GM12874 (cell line): Measurements from ENCODE around the gene C2CD2.

ENCODE experiments used
- CTCF ChIP-seq: IDR thresholded peaks from 2 replicates; pipeline ENCODE4 v1.5.1; 2011; ENCODE audit warnings: low read depth, mild to moderate bottlenecking, control low read depth, low read length, moderate library complexity; ENCODE audit not compliant: insufficient read depth

C2CD2 gene

GRCh38 chr21:41933313-41934079, 20.3 kb downstream of the C2CD2 start:
- TF ChIP-seq CTCF, result no peak

DNA sequence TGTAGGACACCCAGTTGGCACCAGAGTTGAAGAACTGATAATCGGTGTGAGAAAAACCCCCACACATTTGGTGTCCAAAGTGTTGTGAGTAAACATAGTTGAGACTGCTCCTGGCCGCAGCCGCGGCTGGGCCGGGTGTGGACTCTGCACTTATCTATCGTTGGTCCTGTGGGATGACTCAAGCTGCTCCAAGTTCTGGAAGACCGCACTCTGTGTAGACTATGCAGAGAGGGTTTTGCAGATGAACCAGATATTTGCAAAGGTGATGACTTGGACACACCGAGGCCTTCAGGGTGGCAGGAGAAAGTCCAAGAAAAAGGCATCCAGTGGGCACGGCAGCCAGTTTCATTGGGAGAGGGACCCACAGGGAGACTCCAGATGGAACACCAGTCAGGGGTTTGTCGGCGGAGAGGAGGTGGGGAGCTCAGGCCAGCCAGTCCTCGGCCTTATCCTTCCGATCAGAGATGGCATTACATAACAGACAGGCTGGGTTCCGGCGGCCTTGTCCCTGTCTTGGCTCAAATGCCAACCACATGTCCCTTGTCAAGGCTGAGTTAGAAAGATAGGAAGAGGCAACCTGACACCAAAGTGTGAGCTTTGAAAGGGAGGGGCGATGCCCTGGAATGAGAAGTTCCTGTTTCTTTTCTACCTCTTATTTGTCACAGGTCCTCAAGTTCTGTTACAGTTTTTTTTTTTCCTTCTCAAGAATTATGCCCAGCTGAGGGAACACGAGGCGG, 21.1 kb downstream of the C2CD2 start:
- TF ChIP-seq CTCF, result no peak

DNA sequence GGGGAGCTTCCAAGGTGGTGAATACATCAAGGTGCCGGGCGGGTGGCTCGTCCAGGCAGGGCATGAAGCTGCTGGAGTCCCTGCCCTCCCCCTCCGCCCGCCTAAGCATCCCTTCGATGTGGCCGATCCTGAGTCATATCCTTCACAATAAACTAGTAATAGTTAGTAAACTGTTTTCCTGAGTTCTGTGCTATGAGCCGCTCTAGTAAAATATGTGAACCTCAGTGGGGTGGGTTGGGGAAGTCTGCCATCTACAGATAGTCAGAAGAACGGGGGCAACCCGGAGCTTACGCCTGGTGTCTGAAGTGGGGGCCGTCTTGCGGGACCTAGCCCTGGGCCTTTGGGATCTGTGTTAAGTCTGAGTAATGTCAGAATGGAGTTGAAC, 21.6 kb downstream of the C2CD2 start:
- 0 out of 2 replicates have a peak, but pooled peaks have one; percentile 13 for TF ChIP-seq CTCF

- no peak for TF ChIP-seq CTCF
Observed at GRCh38 chr21:41931041-41931451, 22.8 kb downstream of the C2CD2 start.

DNA sequence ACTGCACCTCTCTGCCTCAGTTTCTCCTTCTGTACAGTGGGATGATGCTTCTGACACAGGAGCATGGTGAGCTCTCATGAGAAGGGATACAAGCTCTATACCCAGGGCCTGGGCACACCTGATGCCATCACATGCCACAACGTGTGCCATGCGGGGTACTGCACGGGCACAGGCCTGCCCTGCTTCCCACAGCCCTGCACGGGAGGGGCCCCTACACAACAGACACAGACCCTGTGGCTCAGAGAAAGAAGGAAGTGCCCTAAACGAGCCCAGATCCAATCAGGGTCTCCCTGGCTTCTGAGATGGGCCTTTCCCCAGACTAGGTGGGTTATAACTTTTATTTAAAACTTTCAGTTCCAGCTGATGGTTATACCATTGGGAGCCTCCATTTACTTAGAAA, 24.6 kb downstream of the C2CD2 start:
- no peak for TF ChIP-seq CTCF

DNA sequence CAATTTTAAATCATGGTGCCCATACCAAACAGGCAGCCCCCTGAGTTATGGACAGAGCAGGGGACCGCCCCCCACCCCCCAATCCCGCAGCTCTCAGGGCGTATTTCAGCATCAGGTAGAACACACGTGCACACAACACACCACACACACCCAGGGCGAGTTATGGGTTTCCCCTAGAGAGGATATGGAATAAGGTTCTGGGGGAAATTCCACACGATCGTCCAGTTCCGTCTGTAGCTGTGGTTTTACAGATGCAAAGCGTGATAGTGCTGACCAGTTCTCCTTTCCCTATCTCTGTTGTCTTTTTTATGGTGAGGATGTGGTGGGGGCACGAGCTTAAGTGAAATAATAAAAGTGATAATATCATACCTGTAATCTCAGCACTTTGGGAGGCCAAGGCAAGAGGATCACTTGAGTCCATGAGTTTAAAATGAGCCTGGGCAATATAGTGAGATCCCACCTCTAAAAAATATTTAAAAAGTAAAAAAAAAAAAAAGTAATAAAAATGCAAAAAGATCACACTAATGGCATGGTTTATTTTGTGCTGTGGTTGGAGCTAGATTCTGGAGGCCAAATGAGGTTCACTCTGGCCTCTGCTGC, 25.1 kb downstream of the C2CD2 start:
- no peak for TF ChIP-seq CTCF

DNA sequence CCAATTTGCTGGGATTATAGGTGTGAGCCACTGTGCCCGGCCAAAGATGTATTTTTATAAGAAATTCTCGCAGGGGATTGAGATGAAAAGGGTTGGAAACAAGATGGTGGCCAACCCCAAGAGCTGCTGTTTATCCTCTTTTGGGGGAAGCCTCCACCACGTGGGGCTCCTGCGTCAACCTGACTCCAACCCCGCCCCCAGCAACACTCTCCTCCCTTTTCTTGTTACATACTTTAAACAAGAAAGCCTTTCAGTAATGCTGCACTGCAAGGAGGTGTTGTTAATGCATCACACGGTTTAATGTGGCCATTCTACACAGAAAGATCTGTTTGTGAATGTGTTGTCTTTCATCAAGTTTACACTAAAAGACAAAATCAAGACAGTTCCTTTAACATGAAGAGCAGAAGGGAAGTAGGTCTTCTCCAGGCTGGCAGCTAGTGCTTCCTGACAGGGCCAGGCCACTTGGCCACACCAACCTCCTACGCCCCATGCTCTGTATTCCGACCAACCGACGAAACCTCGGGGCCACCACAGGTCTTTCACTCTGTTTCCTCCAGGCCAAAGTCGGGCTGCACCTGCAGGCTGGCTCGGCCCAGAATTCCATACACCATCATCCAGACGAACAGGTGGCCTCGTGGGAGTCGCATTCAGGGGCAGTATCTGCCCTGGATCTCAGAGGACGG, 25.9 kb downstream of the C2CD2 start:
- TF ChIP-seq CTCF, result no peak
